HG03045 (cell line): ENCODE results near the gene PLA2G4E.

Source experiments
- ATAC-seq: cut with Tn5 transposase; IDR thresholded peaks from one replicate; pipeline ENCODE4 v1.9.1; 2021; ENCODE audit warnings: mild to moderate bottlenecking, moderate library complexity; ENCODE audit not compliant: unreplicated experiment

The PLA2G4E gene

DNA sequence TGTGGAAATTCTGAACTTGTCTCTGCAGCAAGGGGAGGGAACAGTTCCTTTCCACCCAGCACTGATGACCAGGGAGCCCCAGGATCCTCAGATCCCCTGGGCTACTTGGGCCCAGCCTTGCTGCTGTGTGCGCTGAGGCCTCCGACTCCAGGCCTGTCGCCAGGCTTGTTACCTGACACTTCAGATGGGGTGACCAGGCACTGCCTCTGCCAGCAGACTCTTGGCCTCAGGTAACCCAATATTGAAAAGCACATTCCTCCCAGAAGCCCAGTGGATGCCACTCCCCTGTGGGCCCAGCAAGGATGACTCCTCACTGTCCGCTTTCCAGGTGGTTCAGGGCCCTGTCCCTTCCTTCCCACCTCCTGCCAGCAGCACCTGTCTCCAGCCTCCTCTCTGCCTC is 3.5 kb upstream of the PLA2G4E start:
- no peak for ATAC-seq

DNA sequence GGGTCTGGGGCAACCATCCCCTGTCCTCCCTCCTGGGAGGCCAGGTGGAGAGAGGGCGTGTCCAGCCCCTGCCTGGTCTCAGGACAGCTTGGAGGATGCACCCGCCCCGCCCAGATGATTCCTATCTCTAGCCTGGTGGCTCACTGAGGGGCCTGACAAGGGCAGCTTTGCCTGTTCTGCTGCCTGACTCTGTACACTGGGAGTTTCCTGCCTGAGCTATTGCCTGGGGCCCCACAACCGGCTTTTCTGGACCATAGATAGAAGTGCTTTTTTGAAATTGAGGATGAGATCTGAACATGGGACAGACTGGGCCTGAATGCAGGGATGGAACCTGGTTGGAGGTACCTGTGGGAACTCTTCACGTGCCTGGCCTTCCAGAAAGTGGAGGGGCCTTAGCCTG is 751 bp upstream of the PLA2G4E start:
- ATAC-seq = no peak

DNA sequence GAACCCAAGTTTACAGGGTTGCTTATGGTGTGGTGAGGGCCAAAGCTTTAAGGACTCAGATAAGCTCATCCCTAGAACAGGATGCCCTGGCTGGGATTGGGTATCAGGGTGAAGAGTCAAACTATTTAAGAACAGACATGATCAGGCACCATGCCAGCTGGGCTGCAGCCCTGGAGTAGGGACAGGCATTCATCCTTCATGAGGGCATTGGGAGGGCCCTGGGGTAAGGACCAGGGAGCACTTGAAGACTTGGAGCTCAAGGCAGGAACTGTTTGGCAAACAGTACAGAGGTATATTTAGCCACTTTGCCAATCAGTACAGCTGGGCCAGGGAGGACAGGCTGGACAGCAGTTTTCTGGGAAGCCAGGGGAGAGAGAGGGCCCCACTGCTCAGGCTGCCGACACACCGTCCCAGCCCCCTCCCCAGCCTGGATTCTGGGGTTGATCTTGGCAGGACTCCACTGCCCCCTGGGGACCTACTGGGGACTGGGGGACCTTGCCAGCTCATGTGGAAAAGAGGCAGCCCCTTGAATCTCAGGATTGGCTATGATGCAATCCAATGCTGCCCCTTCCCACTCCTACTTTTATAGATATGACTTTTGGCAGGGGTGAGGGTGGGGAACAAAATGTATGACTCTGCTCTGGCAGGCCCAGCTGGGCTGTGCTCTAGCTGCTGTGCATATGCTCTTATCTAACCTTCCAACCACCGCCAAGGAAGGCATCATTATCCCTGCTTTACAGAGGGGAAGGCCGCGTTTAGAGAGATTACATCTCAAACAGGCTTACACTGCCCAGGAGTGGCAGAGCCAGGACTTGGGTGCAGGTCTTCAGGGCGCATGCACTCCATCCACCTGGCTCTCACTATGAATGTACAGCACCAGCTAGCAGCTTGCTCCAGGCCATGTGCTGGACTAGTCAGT is 2.3 kb downstream of the PLA2G4E start:
- no peak for ATAC-seq

DNA sequence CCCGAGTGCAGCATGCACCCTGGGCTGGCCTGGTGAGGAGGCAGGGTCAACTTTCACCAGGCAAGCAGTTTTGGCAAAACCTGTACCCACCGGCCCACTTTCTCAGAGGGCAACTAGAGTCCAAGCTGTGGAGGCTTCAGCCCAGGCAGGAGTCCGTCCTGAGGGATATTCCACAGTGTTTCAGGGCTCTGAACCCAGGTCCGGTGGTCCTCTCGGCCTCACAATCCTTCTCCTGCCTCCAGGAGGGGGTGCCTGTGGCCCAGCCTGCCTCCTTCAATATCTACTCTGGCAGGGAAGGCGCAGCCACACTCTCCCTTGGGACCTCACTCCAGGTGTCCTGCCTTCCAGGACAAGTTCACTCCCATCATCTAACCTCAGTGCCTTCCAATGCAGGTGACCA is 3.9 kb downstream of the PLA2G4E start:
- no peak for ATAC-seq

DNA sequence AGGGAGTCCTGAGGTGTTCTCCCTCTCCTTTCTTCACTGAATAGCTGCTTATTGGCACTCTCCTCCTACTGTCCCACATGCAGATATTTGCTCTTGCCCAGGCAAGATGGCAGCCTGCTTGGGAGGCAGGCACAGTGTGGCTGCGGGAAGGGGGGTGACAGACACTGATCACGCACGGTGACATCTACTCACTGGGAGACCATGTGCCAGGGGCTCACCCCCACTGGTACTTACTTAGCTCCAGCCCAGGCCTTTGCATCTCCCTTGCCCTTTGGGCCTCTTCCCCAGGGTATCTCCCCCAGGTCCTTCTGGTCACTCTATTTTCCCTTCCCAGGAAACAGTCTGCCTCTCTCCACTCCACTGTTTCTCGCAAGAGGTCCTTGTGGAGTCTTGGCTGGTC is 6.4 kb downstream of the PLA2G4E start:
- ATAC-seq = no peak

DNA sequence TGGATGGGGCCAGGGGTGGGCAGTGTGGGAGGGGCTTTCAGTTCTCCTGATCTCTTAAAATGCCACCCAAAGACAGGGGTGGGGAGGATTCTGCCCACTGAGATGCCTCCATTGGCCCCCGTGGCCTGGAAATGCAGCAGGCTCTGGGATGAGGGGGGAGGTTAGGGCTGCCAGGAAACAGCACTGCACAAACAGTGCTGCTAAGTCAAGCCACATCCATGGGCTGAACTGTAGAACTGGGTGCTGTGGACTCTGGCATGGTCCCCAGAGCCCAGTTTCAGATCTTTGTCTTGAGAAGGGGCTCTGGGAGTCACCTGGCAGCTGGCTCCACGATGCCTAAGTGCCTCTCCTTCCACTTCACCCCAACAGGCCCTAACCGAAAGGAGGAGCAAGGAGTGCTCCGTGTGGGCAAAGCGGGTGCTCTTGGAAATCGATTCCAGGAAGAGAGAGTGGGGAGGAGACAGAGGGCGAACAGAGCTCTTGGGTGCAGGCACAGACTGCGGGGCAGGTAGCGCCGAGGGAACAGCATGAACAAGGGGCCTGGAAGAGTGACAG is 7.8 kb downstream of the PLA2G4E start:
- ATAC-seq = no peak

DNA sequence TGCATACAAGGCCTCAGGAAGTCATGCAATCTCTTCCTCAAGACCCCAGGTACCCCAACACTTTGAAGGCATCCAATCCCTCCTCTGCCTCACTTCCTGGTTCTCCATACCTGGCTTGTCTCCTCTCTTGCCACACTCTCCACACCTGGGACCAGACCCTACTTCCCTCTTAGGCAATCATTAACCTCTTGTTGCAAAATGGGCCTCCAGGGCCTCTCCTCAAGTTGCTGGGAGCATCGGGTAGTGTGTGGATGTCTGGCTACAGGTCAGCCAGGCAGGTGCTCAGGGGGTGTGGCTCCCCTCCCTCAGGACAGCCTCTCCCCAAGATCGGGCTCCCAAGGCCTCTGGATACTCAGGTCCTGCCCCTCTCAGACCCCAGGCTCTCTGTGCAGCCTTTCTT is 8.6 kb downstream of the PLA2G4E start:
- ATAC-seq = no peak

DNA sequence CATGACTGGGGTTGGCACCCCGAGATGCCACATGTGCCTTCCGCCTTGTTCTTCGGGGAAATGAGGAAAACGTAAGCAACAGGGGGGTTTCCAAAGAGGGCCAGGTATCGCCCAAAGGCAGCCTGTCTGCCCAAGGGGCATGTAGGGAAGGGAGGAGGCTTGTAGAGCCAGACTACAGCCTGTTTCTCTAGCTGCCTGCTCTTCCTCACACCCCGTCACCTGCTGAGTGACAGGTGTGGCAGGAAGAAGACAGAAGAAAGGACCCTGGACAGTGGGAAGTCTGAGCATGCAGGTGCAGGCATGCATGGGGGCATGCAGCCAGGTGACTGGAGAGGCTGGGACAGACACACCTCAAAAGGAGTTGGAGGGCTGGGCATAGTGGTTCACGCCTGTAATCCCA is 9.8 kb downstream of the PLA2G4E start:
- ATAC-seq = no peak

DNA sequence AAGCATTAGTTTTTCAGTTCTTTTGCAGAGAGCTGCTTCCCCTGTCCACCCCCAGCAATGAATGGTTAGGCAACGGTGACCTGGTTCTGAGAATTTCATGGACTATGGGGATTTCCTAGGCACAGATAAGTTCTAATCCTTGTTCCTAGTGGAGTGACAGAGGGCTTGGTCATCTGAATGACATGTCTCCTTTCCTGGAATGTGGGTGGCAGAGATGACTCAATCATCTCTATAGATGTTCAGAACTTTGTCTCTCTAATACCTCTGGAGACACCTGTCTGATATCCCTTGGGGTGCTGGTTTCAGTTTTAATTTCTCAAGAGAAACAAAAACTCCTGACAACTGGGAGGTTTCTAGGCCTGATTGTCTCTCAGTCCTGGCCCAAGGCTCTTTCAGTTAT is 10.4 kb downstream of the PLA2G4E start:
- ATAC-seq = no peak

DNA sequence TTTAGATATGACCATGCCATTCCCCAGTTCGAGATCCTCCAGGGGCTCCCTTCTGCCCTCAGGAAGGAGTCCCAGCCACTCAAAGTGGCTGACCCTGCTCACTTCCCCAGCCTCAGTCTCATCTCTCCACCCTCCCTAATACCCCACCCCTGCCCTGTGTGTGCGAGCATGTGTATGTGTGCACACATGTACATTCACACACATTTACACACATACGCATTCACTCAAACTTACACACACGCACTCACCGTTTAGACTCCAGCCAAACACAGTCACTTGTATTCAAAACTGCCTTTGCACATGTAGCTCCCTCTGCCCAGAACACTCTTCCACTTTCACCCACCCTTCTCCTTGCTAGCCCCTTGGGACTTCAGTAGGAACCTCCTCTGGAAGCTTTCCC is 11.4 kb downstream of the PLA2G4E start:
- ATAC-seq = no peak

DNA sequence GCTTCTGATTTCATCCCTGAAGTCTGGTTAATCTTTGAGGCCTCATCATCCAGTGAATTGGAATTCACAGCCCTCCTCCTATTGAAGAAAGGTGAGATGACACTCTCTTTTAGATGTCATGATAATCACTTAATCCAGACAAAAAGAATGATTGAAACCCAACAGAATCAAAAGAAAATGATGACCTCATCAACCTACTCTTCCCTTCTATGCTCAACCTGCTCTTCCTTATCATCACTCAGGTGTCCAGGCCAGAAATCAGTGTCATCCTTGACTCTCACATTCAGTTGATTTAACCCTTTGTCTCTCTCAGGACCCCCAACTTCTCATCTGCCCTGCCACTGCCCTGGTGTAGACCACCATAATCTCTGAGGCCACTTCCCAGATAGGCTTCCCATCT is 11.8 kb downstream of the PLA2G4E start:
- ATAC-seq = no peak

DNA sequence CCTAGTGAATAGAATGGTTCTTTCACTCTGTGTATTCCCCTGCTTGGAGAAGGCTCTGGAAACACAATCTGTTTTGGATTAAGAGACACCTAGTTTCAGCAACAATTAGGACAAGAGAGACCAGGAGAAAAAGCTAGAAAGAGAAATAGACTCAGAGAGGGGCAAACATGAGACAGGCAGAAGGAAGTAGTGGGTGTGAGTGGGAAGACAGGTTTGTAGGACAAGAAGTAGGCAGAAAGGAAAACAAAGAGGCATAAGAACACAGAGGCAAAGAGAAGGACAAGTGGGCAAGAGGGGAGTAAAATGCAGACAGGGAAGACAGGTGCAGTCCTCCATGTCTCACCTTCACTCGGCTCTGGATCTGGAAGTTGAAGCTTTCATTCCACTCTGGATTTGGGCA is 13.5 kb downstream of the PLA2G4E start:
- no peak for ATAC-seq

DNA sequence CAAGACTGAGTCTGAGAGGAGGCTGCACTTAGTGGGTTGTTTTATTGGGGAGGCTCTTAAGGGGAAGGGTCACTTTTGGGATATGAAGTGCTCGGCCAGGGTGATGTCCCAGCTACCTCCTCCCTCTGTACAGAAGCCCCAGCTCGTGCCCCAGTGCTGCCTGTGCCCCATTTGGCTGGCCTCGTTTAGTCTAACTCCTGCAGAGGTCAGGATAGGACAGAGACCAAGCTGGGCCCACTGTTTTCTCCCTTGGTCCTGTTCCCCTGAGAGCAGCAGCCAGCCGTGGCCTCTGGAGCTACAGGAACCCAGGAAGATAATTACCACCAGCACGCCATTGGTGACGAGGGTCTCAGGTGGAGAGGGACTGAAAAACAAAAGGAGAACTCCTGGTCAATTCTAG is 18.5 kb downstream of the PLA2G4E start:
- ATAC-seq = no peak

DNA sequence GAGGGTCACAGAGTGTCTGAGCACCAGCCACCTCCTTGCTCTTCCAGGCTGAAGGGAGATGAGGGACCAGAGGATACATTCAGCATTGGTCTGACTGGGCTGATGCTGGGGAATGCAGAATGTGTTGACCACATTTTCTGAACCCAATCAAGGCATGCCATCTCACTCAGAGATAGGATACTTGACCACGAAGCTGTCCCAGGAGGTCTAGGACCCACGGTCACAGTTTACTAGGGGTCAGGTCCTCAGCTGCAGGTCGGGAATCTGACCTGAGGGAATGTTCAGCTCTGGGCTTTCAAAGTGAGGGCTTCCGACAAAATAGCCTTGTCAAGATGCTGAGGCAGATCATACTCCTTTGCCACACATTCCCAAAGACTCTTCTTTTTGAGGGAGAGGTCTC is 19.6 kb downstream of the PLA2G4E start:
- no peak for ATAC-seq

DNA sequence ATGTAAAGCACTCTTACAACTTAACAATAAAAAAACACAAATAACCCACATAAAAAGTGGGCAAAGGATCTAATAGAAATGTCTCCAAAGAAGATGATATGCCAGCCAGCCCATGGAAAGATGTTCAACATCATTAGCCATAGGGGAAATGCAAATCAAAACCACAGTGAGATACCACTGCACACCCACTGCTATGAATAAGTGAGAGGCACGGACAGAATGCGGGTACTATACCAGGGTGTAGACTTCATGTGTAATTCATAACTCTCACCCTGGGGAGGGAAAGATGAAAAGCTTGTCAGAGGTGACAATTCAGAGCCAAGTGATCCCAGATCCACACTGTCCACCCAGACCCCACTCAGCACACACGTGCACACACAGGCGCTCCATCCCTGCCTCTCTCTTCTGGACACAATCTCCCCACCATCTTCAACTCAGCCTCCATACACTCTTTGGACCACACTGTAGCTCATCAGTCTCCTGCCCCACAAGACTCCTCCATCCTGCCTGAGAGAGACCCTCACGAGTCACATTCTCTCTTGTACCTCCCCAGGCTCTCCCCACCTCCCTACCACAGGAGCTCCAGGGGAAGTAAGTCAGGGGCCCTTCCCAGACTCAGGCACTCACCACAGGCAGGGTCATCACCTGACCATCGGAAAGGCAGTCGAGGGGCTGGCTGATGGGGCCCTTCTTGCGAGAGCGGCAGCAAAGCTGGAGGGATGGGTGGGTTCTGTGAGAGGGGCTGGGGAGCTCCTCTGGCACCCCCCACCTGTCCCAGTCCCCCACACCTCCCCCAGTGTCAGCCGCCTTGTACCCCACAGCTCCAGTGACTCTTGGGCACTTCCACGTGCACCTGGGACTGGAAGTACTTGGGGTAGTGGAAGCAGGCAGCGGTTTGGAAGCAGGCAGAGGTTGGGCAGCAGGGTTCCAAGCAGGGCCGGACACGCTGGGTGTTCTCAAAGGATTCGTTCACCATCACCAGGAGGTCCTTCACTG is 21.3 kb downstream of the PLA2G4E start:
- no peak for ATAC-seq

DNA sequence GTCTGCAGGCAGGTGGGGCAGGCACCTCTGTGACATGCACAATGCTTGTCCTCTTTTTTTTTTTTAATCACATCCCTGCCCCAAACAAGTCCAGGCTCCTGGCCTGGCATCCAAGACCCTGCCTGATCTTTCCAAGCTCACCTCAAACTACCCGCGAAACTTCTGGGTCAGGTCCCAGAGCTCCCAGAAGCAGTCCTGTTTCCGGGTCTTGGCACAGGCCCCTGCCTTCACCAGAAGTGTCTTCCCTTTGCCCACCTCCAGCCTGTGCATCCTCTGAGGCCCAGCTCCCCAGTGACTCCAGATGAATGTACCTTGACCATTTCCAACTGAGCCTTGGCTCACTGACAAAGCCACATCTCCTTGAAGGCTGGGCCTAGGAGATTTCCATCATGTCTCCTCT is 23.0 kb downstream of the PLA2G4E start:
- no peak for ATAC-seq

DNA sequence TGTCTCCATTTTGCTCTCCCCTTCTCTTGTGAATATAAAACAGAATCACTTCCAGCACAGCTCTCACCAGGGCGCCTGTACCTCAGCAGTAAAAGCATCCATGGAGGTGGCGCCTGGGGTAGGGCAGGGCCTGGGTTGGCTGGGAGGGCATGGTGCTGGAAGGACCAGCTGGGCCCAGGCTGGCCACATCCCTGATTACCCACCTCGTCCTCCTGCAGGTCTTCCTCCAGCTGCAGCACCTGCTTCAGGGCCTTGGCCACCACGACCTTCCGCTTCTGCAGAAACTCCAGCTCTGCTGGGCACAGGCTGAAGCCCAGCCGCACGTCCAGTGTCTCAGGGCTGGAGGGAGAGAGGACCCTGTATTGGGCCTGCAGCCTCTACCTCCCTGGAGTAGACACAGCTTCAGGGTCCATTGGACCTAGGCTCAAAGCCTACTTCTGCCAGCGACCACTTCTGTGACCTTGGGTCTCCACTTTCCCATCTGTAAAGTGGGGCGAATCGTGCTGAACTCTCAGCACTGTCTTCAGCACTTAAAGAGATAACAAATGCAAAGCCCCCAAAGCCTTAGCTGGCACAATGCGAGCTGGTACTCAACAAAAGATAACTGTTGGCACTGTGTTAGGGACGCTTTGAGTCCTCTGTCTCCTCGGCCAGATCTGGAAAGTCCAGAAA is 23.8 kb downstream of the PLA2G4E start:
- ATAC-seq = no peak

DNA sequence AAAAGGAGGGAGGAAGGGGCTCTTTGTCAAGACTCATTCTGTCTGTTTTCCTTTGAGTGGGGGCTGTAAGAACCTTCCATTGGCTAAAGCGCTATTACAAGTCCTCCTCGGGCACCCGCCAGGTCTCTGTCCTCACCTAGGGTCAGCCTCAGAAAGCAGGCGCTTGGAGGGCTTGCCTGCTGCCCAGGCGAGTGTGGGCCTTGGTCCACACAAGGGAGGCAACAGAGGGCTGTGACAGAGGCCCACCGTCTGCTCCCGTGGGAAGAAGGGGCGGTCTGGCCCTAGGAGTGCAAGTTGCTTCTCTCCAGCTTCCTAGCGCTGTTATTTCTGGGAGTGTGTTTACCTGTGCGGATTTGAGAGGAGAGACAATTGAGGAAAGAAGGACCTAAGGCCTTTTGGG is 24.5 kb downstream of the PLA2G4E start:
- ATAC-seq = no peak

DNA sequence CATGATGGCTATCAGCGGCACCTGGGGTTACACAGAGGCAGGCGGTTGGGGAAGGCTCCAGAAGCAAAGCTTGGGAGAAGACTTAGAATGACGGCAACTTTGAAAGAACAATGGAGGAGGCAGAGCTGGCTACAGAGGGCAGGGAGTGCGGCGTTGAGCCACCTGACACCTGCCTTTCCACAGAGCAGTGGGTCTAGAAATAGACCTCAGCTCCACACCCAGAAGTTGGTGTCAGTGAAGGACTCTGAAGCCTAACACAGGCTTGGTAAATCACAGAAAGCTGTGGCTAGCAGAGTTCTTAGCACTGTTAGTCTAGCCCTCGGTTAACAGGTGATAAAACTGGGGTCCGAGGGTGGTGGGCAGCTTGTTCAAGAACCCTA is 25.4 kb downstream of the PLA2G4E start:
- no peak for ATAC-seq

DNA sequence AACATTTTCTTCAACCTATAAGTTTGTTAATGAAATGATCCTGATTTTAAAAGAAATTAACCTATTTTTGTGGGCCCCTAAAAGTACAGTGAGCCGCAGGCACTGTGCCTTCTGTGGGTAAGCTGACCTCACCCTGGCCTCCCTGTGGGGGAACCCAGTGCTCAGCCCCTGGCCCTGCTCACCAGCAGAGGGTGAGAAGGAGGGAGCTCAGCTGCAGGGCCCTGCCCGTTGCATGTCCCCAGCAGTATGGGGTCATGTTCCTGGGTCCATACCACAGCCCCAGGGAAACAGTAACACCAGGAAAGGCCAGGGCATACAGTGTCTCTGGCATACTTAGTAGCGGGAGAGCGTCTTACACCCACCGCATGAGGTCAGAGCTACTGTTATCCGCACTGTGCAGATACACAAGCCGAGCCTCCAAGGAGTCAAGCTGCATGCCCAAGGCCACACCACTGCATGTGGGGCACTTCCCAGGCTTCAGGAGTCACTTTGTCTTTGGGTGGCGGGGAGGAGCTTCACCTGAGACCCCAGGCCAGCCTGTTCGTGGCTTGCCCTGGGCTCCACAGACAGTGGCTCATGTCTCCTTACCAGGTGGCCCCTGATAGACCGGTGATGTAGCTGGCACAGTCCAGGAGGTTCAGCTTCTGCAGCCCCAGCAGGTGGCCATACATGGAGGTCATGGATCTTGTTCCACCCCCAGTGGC is 25.9 kb downstream of the PLA2G4E start:
- no peak for ATAC-seq
